ENCODE data around the gene IRF1.
"Not testable (repeated sequence)": the region's sequence is repeated elsewhere in the genome, so short reads cannot be mapped to it uniquely, and the experiment has no call there.

IRF1 gene

DNA sequence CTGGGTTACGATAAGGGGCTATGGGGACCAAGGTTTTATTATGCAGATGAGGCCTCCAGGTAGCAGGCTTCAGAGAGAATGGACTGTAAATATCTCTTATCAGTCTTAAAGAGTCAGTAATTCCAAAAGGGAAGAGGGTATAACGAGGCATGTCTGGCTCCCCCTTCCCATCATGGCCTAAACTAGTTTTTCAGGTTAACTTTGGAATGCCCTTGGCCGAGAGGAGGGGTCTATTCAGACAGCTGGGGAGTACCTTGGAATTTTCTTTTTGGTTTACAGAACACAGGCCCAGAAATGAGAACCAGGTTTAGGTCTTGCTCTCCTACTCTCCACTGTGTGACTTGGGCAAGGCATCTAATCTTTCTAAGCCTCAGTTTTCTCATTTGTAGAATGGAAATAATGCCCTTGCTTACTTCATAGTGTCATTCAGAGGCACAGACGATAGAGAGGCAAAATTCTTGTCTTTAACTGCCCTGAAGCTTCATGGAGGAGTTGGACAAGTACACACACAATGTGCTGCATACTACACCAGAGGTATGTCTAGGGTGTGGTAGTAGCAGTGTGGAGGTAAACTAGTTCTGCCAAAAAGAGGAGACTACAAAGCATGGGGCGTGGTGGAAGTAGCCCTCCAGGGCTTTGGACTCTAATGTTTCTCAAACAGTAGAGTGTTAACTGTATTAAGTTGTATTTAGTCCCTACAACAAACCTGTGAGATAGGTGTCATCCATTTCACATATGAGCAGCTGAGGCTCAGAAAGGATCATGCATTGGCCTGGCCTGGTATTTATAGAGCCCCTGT lies 45.5 kb downstream of the IRF1 start:
- DNase-seq = no peak

DNA sequence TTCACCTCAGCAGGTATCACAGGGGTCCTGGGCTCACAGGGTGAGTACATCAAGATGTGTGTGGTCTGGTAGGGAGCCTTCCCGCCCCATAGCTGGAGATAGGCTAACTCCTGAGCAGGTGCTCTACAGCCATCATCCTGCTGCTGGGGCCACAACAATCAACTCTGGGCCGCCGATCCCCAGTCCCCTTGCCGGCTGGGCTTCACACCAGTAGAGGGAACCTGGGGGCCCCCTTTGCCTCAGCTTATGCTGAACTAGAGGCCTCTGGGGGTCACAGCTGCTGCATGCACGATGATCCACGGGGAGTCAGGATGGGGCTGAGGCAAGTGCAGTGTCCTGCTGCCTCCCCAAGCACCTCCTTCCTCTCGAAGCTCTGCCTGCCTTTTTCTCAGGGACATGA lies 46.5 kb downstream of the IRF1 start:
- no peak for DNase-seq

DNA sequence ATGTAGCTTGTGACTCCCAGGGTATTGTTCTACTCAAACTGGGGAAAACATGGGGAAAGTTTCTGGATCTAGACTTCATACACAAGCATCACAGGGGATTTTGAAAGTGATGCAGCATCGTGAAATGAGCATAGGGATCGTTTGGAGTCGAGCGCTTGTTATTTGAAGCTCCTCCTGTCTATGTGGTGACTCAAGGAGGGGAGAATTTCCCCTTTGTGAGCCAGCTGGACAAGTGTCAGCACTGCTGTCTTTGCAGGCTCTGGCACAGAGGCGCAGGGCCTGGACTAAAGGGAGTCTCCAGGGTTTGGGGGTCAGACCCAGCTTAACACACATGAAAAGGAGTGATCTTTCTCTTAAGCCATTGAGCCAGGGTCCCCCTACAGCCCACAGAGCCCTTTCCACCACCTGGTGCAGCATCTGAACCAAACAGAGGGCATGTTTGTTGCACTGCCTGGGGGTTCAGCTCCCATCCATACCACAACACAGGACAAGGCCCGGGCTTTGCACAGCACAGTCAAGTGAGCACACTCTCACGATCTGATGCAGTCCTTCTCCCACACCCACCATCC lies 51.0 kb downstream of the IRF1 start:
- peak in 8 of 56 donors; percentile 14 to 44 (median 24) for DNase-seq

DNA sequence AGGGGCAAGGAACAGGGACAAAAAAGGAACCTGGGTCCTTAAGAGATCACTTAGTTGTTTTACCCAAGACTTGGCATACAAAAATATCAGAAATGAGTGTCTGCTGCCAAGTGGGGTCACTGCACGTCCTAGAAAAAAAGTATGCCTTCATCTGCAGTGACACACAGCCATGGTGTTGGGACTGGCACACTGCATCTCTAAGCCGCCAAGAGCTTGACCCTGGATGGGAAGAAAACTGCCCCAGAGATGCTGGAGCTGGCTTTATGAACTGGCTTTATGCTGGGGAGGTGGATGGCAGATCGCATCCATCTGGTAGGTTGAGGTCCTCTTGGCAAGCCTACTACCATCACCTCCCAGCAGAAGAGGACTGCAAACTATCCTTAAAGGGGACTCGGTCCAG lies 51.7 kb downstream of the IRF1 start:
- DNase-seq = peak in 1 of 56 donors; percentile 11

DNA sequence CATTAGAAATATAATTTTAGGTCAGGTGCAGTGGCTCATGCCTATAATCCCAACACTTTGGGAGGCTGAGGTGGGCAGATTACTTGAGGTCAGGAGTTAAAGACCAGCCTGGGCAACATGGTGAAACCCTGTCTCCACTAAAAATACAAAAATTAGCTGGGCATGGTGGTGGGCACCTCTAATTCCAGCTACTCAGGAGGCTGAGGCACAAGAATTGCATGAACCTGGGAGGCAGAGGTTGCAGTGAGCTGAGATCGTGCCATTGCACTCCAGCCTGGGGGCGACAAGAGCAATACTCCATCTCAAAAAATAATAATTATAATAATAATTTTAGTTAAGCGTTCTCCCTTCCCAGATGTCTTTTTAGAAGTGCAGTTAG lies 52.3 kb downstream of the IRF1 start:
- not testable (repeated sequence) for DNase-seq

DNA sequence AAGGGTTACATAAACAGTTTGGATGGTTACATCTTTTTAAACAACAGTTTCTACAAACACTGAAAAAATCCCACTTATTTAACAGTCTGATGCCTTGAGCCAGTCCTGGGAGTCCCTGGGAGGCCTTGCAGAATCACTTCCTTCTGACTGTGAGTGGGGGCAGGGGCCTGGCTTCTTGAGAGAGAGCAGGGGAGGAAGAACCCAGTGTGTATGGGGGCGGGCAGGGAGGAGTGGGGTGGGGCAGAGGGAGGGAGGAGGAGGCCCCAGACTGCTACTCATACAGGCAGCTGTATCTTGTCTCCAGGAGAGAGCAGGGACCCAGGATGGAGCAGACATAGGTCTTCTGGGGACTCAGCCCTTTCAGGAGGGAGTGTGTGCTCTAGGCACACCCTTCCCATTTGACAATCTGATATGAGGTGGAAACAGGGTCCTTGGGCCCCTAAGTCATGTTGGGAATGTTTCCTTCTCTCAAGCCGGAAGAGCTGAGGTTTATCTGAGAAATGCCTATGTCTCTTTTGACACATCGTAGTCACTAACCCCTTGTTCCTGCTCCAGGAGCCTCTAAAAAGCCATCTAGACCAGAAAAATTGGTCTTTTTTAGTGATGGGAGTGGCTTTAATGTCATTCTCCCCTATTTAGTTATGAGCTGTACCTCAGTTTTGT lies 52.8 kb downstream of the IRF1 start:
- peak in 9 of 56 donors; percentile 12 to 36 (median 26) for DNase-seq

DNA sequence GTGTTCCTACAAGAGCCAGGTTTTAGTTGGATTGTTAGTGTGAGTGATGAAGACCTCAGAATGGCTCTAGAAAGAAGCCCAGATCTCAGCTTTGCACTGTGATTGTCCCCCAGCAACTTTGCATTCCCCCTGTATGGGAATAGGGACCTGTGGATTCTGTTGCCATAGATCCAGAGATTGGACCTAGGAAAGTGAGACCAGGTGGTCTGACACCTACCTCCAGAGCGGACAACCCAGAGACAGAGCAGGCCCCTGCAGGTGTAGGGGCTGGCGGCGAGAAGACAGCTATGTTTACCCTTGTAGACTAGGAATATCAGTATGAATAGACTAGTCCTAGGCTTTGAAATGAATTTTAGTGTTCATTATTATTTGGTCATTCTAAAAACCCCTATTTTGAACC lies 53.6 kb downstream of the IRF1 start:
- DNase-seq = no peak

DNA sequence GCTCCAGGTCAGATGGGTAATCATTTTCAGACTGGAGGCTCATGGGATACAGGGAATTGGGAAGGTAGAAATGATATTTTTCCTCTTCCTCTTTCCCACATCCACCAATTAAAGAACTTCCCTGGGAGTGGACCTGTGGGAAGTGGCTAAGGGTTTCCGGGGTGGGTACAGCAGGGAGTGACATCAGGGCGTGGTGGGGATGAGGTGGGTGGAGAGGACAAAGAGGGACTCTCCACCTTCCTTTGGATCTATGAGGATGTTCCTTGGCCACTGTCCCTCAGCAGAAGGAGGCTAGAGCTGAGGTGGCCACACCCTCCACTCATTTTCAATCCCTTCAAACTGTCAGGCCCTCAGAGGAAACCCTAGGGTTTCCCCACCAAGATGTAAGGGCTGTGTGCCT lies 54.7 kb downstream of the IRF1 start:
- DNase-seq = no peak

DNA sequence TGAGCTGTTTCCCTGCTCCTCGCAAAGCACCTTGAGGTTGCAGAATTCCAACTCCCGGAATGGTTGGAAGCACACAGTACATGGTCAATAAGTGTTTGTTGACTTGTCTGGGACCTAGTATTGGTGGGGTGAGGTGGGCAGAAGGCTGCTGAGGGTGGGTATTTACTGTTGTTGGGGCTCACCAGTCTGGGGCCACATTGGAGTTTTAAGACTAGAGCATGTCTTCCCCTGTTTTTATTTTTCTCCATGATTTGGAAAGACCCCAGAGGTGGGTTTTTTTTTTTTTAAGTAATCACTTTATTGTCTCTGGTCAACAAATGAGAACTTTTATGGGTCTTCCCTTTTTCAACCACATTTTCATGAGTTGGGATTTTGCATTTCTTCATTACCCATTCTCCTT lies 55.1 kb downstream of the IRF1 start:
- DNase-seq = no peak

DNA sequence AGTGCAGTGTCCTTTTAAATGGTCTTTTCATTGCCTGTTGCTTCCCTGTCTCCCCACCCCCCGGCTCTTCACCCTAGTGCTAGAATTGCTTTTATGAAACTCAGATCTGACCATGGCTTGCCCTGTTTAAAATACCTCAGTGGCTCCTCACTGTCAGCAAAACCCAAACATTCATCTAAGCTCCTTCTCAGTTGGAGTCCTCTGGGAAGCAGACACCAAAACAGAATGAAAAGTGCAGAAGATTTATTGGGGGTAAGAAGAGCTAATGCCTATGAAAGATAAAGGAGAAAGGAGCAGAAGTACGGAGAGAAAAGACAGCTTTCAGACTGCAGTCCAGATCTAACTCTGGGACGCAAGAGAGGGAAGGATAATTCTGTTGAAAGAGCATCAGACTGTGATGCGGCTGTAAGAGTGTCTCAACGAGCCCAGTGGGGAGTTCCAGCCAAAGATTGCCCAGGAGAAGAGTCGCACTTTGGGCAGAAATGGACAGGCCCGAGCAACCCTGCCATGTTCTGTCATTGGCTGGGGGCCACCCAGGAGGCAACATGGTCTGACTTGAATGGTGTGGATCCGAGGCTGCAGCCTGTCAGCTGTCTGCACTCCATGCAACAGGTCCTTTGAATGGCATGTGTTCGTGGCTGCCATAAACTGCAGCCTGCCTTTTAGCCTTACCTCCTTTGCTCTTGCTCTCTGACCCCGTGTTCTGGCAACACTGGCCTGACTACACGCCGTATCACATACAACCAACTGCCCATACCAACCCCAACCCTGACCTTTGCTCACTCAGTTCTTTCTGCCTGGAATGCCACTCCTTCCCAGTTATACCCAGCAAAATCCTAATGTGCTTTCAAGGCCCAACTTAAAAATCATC lies 55.9 kb downstream of the IRF1 start:
- no peak for DNase-seq

DNA sequence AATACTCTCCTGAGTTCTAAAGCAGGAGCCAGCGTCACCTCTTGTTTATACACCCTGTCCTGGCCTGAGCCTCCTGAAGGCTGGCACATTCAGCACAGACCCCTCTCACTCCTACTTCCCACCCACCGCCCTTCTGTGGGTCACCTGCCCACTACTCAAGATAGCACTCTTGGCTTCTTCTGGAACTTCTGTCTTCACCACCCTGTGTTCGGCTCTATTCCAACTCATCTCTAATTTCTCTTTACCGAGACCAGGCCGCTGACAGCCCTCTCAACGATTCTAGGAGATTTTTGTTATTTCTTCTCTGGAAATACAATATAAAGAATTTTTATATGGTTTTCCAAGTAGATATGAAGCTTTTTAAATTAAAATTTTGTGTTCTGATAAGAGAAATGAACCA lies 57.4 kb downstream of the IRF1 start:
- no peak for DNase-seq

DNA sequence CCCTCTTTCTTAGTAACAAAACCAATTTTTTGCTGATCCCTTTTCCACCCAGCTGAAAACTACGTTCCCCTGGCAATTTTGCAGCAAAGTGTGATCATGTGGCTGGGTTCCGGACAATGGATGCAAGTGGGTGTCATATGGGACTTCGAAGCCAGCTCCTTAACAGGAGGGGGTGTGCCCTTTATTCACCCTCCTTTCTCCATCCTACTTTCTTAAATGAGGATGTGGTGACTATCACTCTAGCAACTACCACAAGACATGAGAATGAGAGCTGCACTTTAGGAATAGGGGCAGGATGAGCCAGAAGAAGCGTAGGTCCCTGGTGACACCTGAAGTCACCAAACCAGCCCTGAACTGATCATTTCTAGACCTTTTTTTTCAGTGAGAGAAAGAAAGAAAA lies 58.9 kb downstream of the IRF1 start:
- DNase-seq = no peak

Data from amygdala (tissue), 56 donors.